ENCODE measurements around the gene POC1A.
"Not testable (repeated sequence)": the region's sequence is repeated elsewhere in the genome, so short reads cannot be mapped to it uniquely, and the experiment has no call there.

The POC1A gene

GRCh38 chr3:52183786-52184445 lies 29.7 kb upstream of the POC1A start:
- no peak for DNase-seq (ENCODE audit: low spot score)

- no peak for DNase-seq (ENCODE audit: low spot score)
Observed at GRCh38 chr3:52182691-52183090, 28.5 kb upstream of the POC1A start.

GRCh38 chr3:52182196-52182595 lies 28.0 kb upstream of the POC1A start:
- no peak for DNase-seq (ENCODE audit: low spot score)

GRCh38 chr3:52181543-52181942 lies 27.3 kb upstream of the POC1A start:
- no peak for DNase-seq (ENCODE audit: low spot score)

GRCh38 chr3:52178537-52178936 lies 24.3 kb upstream of the POC1A start:
- no peak for DNase-seq (ENCODE audit: low spot score)

- not testable (repeated sequence) for DNase-seq (ENCODE audit: low spot score)
Observed at GRCh38 chr3:52178126-52178525, 23.9 kb upstream of the POC1A start.

- no peak for DNase-seq (ENCODE audit: low spot score)
Observed at GRCh38 chr3:52177701-52178042, 23.4 kb upstream of the POC1A start.

GRCh38 chr3:52176951-52177700 lies 22.9 kb upstream of the POC1A start:
- DNase-seq (ENCODE audit: low spot score) = no peak

- DNase-seq (ENCODE audit: low spot score) = no peak
Observed at GRCh38 chr3:52176180-52176752, 22.0 kb upstream of the POC1A start.

GRCh38 chr3:52175416-52176179 lies 21.4 kb upstream of the POC1A start:
- DNase-seq (ENCODE audit: low spot score) = no peak

- DNase-seq (ENCODE audit: low spot score) = peak; percentile 56
Observed at GRCh38 chr3:52174896-52175295, 20.7 kb upstream of the POC1A start.

GRCh38 chr3:52173101-52173500 lies 18.9 kb upstream of the POC1A start:
- DNase-seq (ENCODE audit: low spot score) = no peak

GRCh38 chr3:52172262-52172757 lies 18.1 kb upstream of the POC1A start:
- no peak for DNase-seq (ENCODE audit: low spot score)

- peak; percentile 18 for DNase-seq (ENCODE audit: low spot score)
Observed at GRCh38 chr3:52171514-52172261, 17.5 kb upstream of the POC1A start.

- not testable (repeated sequence) for DNase-seq (ENCODE audit: low spot score)
Observed at GRCh38 chr3:52170217-52170616, 16.0 kb upstream of the POC1A start.

- DNase-seq (ENCODE audit: low spot score) = no peak
Observed at GRCh38 chr3:52167240-52167639, 13.0 kb upstream of the POC1A start.

- no peak for DNase-seq (ENCODE audit: low spot score)
Observed at GRCh38 chr3:52162250-52162872, 8.1 kb upstream of the POC1A start.

GRCh38 chr3:52159503-52159902 lies 5.3 kb upstream of the POC1A start:
- no peak for DNase-seq (ENCODE audit: low spot score)

- DNase-seq (ENCODE audit: low spot score) = no peak
Observed at GRCh38 chr3:52155912-52156311, 1.7 kb upstream of the POC1A start.

- DNase-seq (ENCODE audit: low spot score) = peak; percentile 15
Observed at GRCh38 chr3:52153389-52154096, 680 bp downstream of the POC1A start.

- DNase-seq (ENCODE audit: low spot score) = not testable (repeated sequence)
Observed at GRCh38 chr3:52151991-52152390, 2.2 kb downstream of the POC1A start.

Measured in hematopoietic multipotent progenitor cell treated with erythropoietin and hydrocortisone succinate and interleukin-3 and kit ligand, for 17 days (in vitro differentiated cells).